CD14-positive monocyte (primary cell): Measurements from ENCODE around the gene IL1RL1. TPM values are rescaled to one million over a fixed set of nuclear protein-coding genes. Genes with fewer than 3 reads are reported as not detected.

Experiments used
- DNase-seq, 3 donors: peaks; one replicate each; pipeline ENCODE4 v3.0.0-alpha.2; 2011 to 2022
- H2AFZ ChIP-seq: 2 replicates; pipeline ENCODE4 v1.6.0; 2012; ENCODE audit warnings: mild to moderate bottlenecking, low read depth, low read length, inconsistent platforms; ENCODE audit not compliant: insufficient read depth, poor library complexity, severe bottlenecking
- H3K27ac ChIP-seq, 2 donors: 1 replicate in 1 of 2; 2 replicates in 1 of 2; pipeline ENCODE4 v1.5.1; 2012 to 2013; ENCODE audit warnings: low read length in 2 of 2, control low read depth in 1 of 2, inconsistent platforms in 1 of 2, low read depth in 1 of 2, mild to moderate bottlenecking in 1 of 2
- H3K27me3 ChIP-seq, 2 donors: one replicate each; pipeline versions ENCODE4 v1.6.0 to v1.6.1; 2011 to 2013; ENCODE audit warnings: low read length in 2 of 2; ENCODE audit not compliant: control insufficient read depth in 2 of 2, insufficient read depth in 2 of 2
- H3K36me3 ChIP-seq, 2 donors: replicated peaks in 1 of 2; 1 replicate in 1 of 2; 2 replicates in 1 of 2; pipeline versions ENCODE4 v1.5.1 to v1.6.1; 2012 to 2013; ENCODE audit warnings: low read length in 2 of 2, control low read depth in 1 of 2, inconsistent platforms in 1 of 2, mild to moderate bottlenecking in 1 of 2; ENCODE audit not compliant: insufficient read depth in 2 of 2, control insufficient read depth in 1 of 2
- H3K4me1 ChIP-seq, 2 donors: 1 replicate in 1 of 2; 2 replicates in 1 of 2; pipeline versions ENCODE4 v1.5.1 to v1.6.1; 2012 to 2013; ENCODE audit warnings: low read length in 2 of 2, control low read depth in 1 of 2, inconsistent platforms in 1 of 2, mild to moderate bottlenecking in 1 of 2, moderate library complexity in 1 of 2; ENCODE audit not compliant: insufficient read depth in 2 of 2, control insufficient read depth in 1 of 2
- H3K4me2 ChIP-seq: replicated peaks from 2 replicates; pipeline ENCODE3; 2012; ENCODE audit warnings: low read length, moderate library complexity, mild to moderate bottlenecking; ENCODE audit not compliant: poor library complexity, severe bottlenecking; ENCODE audit errors: extremely low read depth
- H3K4me3 ChIP-seq, 3 experiments: fragments of 200-600 bp in 1 of 3; sonication (generic) in 1 of 3; replicated peaks in 1 of 3; 1 replicate in 2 of 3; 2 replicates in 1 of 3; pipeline ENCODE4 v1.5.1; 2011 to 2013; ENCODE audit warnings: low read length in 3 of 3, mild to moderate bottlenecking in 3 of 3, control low read depth in 2 of 3, low read depth in 2 of 3, inconsistent platforms in 1 of 3, moderate library complexity in 1 of 3
- H3K79me2 ChIP-seq: 2 replicates; pipeline ENCODE4 v1.6.0; 2012; ENCODE audit warnings: mild to moderate bottlenecking, control low read depth, inconsistent platforms, low read length, moderate library complexity; ENCODE audit not compliant: insufficient read depth
- H3K9ac ChIP-seq: 2 replicates; pipeline ENCODE4 v1.6.0; 2017; ENCODE audit warnings: low read length, mild to moderate bottlenecking; ENCODE audit not compliant: insufficient read depth, poor library complexity, severe bottlenecking
- H3K9me3 ChIP-seq, 2 donors: replicated peaks in 1 of 2; 1 replicate in 1 of 2; 2 replicates in 1 of 2; pipeline versions ENCODE4 v1.5.1 to v1.6.1; 2012 to 2013; ENCODE audit warnings: low read length in 2 of 2, control low read depth in 1 of 2; ENCODE audit not compliant: control insufficient read depth in 1 of 2, insufficient read depth in 1 of 2
- H4K20me1 ChIP-seq: 2 replicates; pipeline ENCODE4 v1.6.0; 2012; ENCODE audit warnings: mild to moderate bottlenecking, low read length, control low read depth, moderate library complexity; ENCODE audit not compliant: insufficient read depth
- H3K27ac Mint-ChIP-seq, 7 donors: one replicate each; pipeline ENCODE4 v1.8.0; 2020; ENCODE audit warnings: mild to moderate bottlenecking in 7 of 7, mixed read lengths in 7 of 7, moderate library complexity in 6 of 7, inconsistent platforms in 2 of 7
- H3K27me3 Mint-ChIP-seq, 3 donors: one replicate each; pipeline ENCODE4 v1.8.0; 2021 to 2022; ENCODE audit warnings: low read depth in 3 of 3, mild to moderate bottlenecking in 3 of 3, mixed read lengths in 3 of 3, moderate library complexity in 3 of 3, inconsistent platforms in 1 of 3
- H3K36me3 Mint-ChIP-seq, 2 donors: one replicate each; pipeline ENCODE4 v1.8.0; 2020; ENCODE audit warnings: mixed read lengths in 2 of 2, inconsistent platforms in 1 of 2, mild to moderate bottlenecking in 1 of 2
- H3K4me1 Mint-ChIP-seq: one replicate; pipeline ENCODE4 v1.8.0; 2020; ENCODE audit warnings: mild to moderate bottlenecking, mixed read lengths
- H3K4me3 Mint-ChIP-seq, 2 donors: one replicate each; pipeline ENCODE4 v1.8.0; 2020; ENCODE audit warnings: mild to moderate bottlenecking in 2 of 2, mixed read lengths in 2 of 2, moderate library complexity in 1 of 2
- H3K9me3 Mint-ChIP-seq, 7 donors: one replicate each; pipeline ENCODE4 v1.8.0; 2020 to 2022; ENCODE audit warnings: mixed read lengths in 7 of 7, mild to moderate bottlenecking in 6 of 7, moderate library complexity in 6 of 7, inconsistent platforms in 2 of 7
- CTCF ChIP-seq: fragments of 200-600 bp; IDR thresholded peaks from one replicate; pipeline ENCODE4 v1.8.0; 2022; ENCODE audit warnings: antibody characterized with exemption, mild to moderate bottlenecking
- WGBS: methylation state at CpG from one replicate; pipeline ENCODE4 v1.1.5; 2013; ENCODE audit warnings: missing lambda C conversion rate; ENCODE audit not compliant: insufficient coverage; 5-methylcytosine and 5-hydroxymethylcytosine counted together
- intact Hi-C, 2 donors: fragments of 100-400 bp; cut with micrococcal nuclease; formaldehyde crosslinking; loops; one replicate each; pipeline versions ENCODE4 v1.15.0 to v1.15.1; 2023
- polyA plus RNA-seq, 3 donors: library from polyadenylated mRNA; depleted of rRNA in 1 of 3; unstranded in 2 of 3; stranded (reverse) in 1 of 3; fragments of 300-500 nt in 2 of 3; fragments of >200 nt in 1 of 3; fragmentation: Illumina TruSeq in 2 of 3; gene quantifications; 1 replicate in 2 of 3; 2 replicates in 1 of 3; pipeline ENCODE4 v1.2.3, GENCODE V29; 2012 to 2021

The IL1RL1 gene
- polyA plus RNA-seq, 3 donors = not detected

- Histone ChIP-seq H4K20me1 (no peaks in the 10 kb centered on the region), H3K4me2 (no peak overlapping the region), H2AFZ (no peak overlapping the region)
Measured at GRCh38 chr2:102335871-102336366, 24.6 kb downstream of the IL1RL1 start.

DNA sequence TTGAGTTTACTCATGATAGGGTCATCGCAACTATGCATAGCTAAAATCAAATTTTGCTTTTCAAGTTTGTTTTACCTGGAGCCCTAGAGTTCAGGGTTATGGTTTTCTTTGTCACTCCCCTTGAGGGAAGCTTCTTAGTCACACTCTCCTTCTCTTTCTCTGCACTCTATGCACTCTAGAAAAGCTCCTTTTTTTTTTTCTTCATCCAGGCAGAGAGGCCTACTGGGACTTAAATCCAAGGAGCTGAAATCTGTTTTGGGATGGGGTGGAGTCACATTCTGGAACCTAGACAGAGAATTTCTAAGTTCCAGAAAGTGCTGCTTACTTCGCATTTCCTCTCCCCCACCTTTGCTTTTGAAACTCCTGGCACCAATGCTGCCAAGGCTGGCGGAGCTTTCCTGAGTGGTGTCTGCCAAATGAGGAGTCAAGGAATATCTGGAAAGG, 25.2 kb downstream of the IL1RL1 start:
- H3K9me3 Mint-ChIP-seq = peaks cover 0 to 7% (median 0%) of the 10 kb centered on the region in 7 donors
- peaks cover 5% of the 10 kb centered on the region for H3K4me1 Mint-ChIP-seq
- H3K36me3 Mint-ChIP-seq = no peaks in the 10 kb centered on the region
- 92% methylated on average over 2 of the region's 3 CpGs for WGBS
- no peak overlapping the region for H3K9ac ChIP-seq
- H2AFZ ChIP-seq = no peak overlapping the region
- no peak overlapping the region for H3K27ac ChIP-seq
- H3K27me3 ChIP-seq = peaks cover 12 to 15% of the 10 kb centered on the region in 2 donors
- TF ChIP-seq CTCF = no peak
- intact Hi-C loops = no loop called here
- H3K4me1 ChIP-seq = no peaks in the 10 kb centered on the region
- no peak overlapping the region for H3K4me2 ChIP-seq
- no peaks in the 10 kb centered on the region for H3K79me2 ChIP-seq
- no peak overlapping the region for H3K4me3 ChIP-seq
- H3K4me3 Mint-ChIP-seq = peak overlapping the region in 1 of 2 donors; percentile 28
- no peaks in the 10 kb centered on the region for H3K9me3 ChIP-seq
- peaks cover 13 to 30% (median 13%) of the 10 kb centered on the region in 3 donors for H3K27me3 Mint-ChIP-seq
- no peak overlapping the region for H3K27ac Mint-ChIP-seq
- H3K36me3 ChIP-seq = no peaks in the 10 kb centered on the region
- no peak for DNase-seq
- no peaks in the 10 kb centered on the region for H4K20me1 ChIP-seq

More at GRCh38 chr2:102335871-102336366, 24.6 kb downstream of the IL1RL1 start:
- no peak overlapping the region for H3K4me3 ChIP-seq
- H3K4me1 Mint-ChIP-seq = peaks cover 4% of the 10 kb centered on the region
- no peaks in the 10 kb centered on the region for H3K4me1 ChIP-seq
- H3K27ac Mint-ChIP-seq = no peak overlapping the region
- peaks cover 12 to 15% of the 10 kb centered on the region in 2 donors for H3K27me3 ChIP-seq
- H3K36me3 ChIP-seq = no peaks in the 10 kb centered on the region
- H3K9ac ChIP-seq = no peak overlapping the region
- peak overlapping the region in 1 of 2 donors; percentile 13 for H3K4me3 Mint-ChIP-seq
- no peaks in the 10 kb centered on the region for H3K9me3 ChIP-seq
- WGBS = 14% methylated on average over 5 of the region's 8 CpGs
- H3K27me3 Mint-ChIP-seq = peaks cover 13 to 30% (median 15%) of the 10 kb centered on the region in 3 donors
- DNase-seq = no peak
- TF ChIP-seq CTCF = no peak
- H3K79me2 ChIP-seq = no peaks in the 10 kb centered on the region
- intact Hi-C loops = no loop called here
- no peak overlapping the region for H3K27ac ChIP-seq
- peaks cover 0 to 7% (median 0%) of the 10 kb centered on the region in 7 donors for H3K9me3 Mint-ChIP-seq
- H3K36me3 Mint-ChIP-seq = no peaks in the 10 kb centered on the region
